ENCODE data around the gene SEMA3E.

DNA sequence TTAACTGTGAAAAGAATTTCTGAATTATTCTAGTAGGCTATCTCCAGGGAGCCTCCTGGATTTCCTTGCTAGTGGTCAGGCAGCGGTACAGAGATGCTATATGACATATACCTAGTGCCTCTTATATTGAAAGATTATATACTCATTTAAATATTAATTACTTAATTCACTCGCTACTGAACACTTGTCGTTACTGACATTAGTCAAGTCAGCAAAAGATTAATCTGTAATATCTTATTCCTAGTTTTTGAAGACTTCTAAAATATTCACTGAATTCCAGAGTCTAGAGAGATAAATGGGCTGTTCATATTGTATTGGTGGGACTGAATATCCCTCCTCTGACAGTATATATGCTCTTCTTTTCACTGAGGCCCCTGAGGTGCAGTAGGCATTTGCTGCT is 2.9 kb downstream of the SEMA3E start:
- TF ChIP-seq, protein P1, sequence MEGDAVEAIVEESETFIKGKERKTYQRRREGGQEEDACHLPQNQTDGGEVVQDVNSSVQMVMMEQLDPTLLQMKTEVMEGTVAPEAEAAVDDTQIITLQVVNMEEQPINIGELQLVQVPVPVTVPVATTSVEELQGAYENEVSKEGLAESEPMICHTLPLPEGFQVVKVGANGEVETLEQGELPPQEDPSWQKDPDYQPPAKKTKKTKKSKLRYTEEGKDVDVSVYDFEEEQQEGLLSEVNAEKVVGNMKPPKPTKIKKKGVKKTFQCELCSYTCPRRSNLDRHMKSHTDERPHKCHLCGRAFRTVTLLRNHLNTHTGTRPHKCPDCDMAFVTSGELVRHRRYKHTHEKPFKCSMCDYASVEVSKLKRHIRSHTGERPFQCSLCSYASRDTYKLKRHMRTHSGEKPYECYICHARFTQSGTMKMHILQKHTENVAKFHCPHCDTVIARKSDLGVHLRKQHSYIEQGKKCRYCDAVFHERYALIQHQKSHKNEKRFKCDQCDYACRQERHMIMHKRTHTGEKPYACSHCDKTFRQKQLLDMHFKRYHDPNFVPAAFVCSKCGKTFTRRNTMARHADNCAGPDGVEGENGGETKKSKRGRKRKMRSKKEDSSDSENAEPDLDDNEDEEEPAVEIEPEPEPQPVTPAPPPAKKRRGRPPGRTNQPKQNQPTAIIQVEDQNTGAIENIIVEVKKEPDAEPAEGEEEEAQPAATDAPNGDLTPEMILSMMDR (IDR thresholded peaks at IDR 0.05): no peak
- no peak for TF ChIP-seq POLR2A (IDR thresholded peaks at IDR 0.05)

Data from thyroid gland (tissue), 4 donors.